Activated gamma-delta T cell treated with anti-CD3 and anti-CD28 coated beads, Interleukin-2, amount 50 U/mL, for 16 hours (primary cell): Measurements from ENCODE around the gene DGKK.

Experiments used
- DNase-seq: peaks from one replicate; pipeline ENCODE4 v3.0.0-alpha.2; 2020; ENCODE audit warnings: low read depth

Gene DGKK, protein sequence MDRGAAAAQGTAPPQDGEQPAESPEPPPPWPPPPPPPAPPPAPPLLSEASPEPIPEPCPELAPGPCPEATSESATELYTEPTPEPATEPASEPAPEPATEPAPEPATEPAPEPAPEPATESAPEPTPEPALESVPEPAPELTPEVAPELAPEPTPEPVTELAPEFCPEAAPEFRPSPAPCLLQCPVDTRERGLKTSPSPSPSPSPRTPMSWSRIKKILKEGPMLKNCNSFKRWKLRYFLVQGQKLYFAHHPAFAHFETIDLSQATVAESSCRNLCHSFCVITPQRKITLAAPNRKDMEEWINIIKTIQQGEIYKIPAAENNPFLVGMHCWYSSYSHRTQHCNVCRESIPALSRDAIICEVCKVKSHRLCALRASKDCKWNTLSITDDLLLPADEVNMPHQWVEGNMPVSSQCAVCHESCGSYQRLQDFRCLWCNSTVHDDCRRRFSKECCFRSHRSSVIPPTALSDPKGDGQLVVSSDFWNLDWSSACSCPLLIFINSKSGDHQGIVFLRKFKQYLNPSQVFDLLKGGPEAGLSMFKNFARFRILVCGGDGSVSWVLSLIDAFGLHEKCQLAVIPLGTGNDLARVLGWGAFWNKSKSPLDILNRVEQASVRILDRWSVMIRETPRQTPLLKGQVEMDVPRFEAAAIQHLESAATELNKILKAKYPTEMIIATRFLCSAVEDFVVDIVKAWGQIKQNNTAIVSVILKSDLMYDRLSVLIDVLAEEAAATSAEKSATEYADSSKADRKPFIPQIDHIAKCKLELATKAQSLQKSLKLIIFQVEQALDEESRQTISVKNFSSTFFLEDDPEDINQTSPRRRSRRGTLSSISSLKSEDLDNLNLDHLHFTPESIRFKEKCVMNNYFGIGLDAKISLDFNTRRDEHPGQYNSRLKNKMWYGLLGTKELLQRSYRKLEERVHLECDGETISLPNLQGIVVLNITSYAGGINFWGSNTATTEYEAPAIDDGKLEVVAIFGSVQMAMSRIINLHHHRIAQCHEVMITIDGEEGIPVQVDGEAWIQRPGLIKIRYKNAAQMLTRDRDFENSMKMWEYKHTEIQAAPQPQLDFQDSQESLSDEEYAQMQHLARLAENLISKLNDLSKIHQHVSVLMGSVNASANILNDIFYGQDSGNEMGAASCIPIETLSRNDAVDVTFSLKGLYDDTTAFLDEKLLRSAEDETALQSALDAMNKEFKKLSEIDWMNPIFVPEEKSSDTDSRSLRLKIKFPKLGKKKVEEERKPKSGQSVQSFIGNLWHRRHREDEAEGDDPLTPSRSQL

DNA sequence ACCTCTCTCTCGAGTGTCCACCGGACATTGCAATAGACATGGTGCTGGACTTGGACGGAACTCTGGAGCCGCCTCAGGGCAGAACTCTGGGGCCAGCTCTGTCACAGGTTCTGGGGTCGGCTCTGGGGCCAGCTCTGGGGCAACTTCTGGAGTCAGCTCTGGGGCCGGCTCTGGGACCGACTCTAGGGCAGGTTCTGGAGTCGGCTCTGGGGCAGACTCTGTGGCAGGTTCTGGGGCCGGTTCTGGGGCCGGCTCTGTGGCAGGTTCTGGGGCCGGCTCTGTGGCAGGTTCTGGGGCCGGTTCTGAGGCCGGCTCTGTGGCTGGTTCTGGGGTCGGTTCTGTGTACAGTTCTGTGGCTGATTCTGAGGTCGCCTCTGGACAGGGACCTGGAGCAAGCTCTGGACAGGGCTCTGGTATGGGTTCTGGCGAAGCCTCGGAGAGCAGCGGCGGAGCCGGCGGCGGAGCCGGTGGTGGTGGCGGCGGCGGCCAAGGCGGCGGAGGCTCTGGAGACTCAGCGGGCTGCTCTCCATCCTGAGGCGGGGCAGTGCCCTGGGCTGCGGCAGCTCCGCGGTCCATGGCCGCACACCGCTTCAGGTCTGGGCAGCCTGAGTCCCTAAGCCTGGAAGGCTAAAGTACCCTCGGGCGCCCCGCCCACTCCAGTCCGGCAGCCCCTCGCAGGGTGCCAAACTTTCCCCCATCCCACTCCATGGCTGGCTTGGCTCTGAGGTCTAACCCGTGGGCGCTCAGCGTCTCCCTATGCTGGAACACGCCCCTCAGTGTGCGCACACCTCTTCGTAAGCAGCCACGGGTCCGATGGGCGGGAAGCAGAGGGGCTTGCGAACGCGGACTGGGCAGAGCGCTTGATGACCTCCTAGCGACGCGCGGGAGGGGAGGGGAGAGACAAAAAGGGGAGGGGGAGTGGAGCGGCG is at the start of gene DGKK:
Gene DGKK (minus strand): TSS at position 723 of the 929 bp plus-strand sequence. CDS start 147 bp downstream, at position 576.
- no peak for DNase-seq

DNA sequence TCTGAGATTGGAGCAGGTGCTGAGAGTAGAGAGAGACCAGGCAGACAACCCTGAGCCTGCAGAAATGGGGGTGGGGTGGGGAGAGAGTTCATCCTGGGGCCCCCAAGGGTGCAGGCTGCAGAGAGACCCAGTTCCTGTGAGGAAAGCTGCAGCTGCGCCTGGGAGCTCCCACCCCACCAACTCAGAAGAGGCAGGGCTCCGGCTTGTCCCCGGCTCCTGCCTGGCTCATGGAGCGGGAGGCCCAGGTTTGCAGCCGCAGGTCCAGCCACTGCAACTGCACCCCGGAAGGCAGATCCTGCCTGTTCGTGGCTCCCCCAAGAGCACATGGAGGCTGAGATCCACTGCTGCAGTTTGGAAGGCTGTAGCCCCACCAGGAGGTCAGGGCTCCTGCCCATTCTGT is 44.2 kb upstream of the DGKK start:
- no peak for DNase-seq

DNA sequence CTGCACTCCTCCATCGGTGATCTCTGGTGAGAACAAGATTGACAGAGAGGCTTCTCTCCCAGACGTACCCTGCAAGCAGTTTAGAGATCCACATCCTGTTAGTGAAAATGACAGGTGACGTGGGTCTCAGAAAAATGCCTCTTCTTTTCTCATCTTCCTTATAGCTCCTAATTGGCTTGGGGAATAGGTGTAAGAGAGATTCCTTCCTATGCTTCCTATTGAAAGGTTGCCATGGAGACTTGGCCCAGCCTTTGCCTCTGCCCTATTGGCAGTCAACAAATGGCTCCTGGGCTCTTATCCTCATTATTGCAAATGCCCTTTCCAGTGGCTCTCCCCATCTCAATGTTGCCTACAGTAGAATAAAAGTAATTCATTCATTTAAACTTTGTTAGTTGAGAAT is 26.5 kb upstream of the DGKK start:
- no peak for DNase-seq

DNA sequence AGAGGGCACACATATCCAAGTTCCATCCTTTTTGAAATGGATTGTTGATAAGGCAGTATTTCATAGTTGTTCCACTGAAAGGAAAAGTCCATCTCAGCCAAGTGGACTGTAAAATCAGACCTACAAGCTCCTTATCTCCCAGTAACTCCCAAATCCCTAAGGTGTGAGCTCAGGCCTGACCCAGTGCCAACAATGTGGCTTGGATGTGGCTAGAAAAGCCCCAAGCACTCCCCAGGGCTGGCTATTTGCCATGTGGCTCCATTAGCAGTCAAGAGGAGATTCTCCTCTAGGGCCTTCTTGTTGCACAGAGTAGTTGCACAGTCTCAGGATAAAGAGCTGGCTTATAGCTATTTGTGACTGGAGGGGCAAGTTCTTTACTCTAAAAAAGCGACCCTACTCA is 25.0 kb upstream of the DGKK start:
- no peak for DNase-seq

DNA sequence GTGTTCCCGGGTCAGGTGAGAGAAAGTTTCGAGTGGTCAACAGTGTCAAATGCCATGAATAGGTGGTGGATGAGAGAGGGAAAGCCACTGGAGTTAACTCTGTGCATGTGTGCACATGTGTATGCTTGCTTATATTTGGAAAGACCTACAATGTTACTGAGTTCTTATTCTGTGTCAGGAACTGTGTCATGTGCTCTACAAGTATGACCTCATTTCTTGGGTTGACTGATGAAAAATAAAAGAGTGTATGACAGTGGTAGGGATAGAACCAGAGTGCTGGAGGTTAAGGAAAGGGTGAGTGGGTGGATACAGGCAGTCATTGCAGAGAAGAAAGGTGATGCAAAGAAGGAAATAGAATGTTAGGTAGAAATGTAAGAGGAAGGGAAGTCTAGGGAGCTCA is 22.1 kb upstream of the DGKK start:
- no peak for DNase-seq

DNA sequence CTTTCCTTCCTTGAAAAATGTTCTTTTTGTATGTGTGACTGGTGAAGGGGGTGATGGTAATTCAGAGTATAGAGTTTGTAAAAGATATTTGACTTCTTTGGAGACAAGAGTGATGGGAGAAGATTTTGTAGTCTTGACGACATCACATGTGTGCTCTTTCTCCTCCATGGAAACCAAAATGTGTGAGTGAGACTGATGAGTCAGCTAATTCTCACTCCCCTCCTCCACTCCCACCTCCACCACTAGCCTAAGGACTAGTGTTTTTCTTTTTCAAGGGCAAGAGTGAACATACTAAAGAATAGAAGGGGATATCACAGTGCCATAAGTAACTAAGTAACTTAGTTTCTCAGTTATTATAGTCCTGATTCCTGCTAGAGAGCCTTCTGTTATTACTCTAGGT is 14.0 kb upstream of the DGKK start:
- DNase-seq, result no peak

DNA sequence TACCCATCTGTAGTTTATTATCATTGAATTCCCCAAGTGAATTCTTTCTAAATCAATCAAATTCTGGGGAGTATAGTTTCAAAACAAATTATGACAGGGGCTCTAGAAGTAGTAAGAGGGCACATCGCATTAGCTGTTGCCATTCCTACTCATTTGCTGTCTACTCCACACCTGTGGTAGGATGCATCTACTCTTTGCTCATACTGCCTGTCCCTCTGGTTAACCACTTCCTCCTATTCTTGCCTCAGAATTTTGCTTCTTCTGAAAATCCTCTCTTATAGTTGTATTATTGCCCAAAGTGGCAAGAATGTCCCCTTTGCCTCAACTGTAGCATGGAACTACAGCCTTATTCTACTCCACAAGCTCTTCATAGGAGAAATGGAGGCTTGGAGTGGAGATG is 12.7 kb upstream of the DGKK start:
- DNase-seq, result no peak

DNA sequence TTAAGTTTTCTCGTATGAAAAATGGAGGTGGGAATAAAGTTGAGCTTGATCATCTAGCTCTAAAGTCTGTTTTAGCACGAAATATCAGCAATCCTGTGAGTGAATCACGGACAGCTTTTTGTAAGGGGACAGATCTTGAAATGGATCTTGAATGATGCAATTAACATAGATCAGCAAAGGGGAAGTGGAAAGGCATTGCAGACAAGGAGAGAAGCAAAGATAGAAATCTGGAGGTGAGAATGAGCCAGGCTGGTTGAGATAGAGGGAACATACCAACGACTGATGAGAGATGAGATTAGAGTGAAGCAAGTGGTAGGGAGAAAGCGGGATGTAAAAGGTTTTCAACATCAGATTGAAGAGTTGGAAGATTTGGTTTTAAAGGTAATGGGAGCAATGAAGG is 4.6 kb upstream of the DGKK start:
- no peak for DNase-seq

DNA sequence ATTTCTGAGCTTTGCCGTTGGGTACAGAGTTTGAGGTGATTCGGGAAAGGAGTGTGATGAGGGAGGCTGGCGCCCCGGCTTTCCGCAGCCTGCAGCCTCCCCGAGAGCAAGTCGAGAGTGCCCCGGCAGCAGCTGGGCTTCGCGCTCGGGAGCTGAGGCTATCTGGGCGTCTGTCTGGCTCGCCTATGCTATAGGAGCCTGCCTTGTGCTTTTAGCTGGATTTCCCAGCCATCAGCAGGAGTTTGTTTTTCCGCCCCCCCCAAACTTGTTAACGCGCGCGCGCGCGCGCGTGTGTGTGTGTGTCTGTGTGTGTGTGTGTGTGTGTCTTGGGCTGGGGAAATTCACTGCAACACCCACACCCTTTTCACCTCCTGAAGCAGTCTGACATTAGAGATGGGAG is 765 bp upstream of the DGKK start:
- DNase-seq, result no peak

DNA sequence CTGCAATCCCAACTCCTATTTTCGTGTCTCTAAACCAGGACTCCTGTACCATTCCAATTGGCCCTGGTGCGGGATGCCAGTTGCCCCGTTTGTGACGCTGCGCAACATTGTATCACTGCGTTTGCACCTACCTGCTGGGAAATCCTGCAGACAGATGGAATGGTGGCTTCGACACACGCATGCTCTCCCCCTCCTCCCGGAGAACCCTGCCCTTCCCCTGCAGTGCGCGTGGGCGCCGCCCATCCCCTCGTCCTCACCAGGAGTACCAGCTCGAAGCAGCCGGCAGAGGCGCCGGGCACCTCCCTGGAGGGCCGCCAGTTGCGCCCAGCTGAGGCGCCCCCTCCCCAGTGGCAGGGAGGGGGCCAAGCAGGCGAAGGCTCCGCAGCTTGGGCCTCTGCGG is 1.4 kb downstream of the DGKK start:
- DNase-seq, result no peak

DNA sequence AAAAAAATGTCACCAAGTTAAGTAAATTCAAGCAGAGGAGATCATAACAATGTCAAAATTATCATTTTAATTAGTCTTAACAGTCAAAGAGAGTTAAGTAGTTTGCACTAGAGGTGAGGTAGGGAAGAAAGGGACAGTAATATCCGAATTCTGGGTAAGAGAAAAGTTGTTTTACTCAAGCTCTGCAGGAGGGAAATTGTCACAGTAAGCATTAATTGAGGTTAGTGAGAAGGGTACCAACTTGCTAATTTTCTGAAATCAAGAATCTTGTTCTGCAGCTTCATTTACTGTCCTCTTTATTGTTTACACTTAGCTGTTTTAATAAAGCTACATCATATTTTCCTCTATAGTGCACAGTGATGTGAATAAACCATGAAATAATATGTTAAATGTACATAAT is 11.0 kb downstream of the DGKK start:
- DNase-seq, result no peak

DNA sequence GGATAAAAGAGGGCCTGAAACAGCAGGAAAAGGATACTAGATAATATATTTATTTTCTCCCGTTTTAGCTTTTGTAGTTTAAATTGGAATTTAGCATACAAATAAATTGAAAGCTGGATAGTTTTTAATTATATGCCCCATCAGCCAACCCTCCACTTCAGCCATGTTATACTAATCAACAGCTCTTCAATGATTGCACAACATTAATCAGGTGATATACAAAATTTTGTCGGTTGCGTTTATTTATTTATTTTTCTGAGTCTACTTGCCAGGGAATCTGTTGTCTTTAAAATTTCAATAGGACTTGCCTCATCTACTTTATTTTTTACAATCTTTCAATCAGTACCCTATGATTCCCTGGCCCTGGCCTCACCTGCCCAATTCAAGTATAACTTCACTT is 12.1 kb downstream of the DGKK start:
- no peak for DNase-seq

DNA sequence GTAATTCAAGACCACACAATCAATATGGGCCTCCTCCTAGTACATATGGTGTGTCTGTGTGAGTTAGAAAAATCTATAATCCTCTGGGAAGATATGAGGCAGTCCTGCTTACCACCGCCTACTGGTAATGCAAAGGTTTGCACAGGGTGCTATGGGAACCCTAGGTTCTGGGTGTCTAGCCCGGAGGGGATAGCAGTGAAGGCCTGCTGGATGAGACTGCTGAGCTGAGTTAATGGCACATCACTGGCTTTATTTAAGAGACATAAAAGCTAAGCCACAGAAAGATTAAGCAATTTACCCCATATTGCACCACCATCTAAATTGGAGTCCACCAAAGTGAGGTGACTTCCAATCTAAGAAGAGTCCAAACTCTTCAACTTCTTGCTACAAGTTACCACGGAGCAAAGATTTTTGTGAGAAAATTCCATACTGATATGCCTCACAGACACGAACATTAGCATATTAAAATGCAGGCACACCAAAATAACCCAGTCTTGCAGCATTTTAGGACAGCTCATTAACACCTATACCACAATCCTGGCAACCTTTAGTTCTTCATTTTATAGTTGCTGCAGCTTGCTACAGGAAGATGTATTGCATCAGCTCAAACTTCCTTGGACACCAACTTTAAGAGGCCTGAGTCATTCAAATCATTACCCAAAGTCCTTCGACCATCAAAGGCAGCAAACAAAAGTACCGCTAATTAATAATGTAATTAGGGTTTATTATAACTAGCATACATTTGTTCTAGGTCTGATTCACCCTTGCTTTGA is 13.7 kb downstream of the DGKK start:
- no peak for DNase-seq

DNA sequence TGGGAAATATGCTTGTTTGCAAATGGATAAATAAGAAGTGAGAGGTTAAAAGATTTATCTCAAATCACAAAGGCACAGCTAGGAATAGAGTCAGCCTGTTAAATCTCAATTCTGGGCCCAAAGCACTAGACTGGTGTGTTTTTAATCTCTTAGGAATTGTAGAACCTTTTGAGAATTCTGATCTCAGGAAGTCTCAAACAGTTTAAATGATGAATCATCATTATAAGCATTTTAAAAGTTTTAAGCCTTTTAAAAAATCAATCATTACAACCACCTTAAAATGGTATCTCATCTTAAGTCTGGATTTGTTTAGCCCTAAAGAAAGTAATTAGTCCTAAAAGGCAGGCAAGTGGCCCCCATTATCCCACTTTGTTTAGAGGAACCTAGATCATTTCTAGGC is 17.8 kb downstream of the DGKK start:
- DNase-seq, result no peak

DNA sequence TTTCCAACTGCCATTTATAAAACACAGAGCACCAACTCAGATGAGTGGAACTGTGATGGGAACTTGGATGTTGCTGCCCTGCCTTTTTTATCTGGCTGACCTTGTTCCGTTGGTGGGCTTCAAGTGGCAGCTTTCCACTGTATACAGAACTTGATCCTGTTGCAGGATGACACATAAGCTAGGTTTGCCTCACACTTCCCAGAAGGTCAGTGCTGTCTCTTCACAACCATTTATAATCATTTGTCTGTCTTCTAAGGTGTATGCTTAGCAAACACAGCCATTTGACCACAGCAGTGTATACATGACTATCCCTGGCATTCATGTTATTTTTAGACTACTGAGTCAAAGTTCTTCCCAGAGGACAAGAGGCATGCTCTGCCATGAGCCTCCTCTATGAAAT is 20.3 kb downstream of the DGKK start:
- no peak for DNase-seq

DNA sequence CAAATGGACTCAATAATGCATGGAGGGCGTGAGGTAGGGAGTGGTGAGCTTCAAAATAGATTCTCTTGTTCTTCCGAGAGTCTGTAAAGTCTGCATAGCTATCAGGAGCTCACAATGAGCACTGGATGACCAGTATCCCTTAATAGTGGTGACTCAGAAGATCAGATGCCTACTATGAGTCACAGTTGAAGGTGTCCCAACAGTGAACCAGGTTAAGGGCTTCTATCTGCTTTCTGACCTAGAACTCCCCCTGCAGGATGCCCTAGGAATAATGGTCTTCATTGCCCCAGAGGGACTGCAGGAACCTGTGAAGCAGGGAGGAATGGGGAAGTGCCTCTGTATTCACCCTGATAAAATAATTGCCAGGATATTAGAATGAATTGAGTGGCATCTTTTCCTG is 22.1 kb downstream of the DGKK start:
- no peak for DNase-seq

DNA sequence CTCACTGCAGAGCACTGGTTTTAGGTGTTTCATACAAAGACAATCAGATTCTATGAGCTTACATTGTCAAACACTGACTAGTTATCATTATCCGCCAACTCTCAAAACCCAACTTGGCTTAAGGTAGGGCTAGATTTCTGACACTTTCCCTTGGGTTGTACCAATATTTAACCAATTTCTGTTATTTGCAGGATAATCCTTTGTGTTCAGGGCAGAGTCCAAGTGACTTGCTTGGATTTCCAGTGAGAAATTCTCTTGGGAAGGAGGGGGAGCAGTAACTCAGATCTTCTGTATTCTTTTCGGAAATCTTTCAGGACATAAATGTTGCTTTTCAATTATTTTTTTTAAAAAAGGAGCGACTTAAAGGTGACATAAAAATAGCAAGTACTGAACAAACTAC is 23.1 kb downstream of the DGKK start:
- no peak for DNase-seq

DNA sequence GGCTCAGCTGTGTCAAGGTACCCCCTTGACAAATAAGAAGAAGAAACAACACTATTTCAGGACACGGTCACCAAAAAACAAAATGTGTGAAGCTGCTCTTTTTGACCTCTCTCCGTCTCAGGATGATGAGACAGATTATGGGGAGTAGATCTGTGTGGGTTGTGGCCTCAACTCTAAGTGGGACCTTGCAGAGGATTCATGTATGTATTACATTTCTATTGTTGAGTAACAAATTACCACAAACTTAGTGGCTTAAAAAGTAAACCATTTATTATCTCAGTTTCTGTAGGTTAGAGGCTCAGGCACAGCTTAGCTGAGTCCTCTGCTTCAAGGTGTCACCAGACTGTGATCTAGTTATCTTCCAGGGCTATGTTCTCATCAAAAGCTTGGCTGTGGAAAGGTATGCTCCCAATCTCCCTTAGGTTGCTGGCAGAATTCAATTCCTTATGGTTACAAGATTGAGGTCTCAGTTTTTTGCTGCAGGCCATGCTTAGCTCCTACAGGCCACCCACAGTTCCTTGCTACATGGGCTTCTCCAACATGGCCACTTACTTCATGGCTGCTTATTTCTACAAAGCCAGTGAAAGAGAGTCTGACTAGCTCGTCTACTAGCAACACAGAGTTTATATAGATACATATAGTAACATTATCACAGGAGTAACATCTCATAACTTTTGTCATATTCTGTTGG is 28.1 kb downstream of the DGKK start:
- DNase-seq, result no peak

DNA sequence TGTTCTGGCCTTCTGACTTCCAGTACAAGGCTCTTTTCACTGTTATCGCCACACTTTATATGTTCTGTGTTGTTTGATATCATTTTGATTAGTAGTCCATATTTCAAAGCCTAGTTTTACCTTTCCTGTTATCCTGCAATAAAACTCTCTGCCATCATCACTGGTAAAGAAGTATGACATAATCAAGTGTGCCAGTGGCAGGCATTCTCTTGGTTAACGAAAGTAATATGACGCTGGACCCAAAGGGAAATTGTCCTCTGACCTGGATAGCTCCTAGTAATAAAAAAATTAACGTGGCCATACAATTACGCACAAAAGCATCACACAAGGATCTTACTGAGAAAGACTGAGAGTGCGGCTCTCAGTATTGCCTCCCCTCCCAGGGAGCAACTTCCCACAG is 33.8 kb downstream of the DGKK start:
- DNase-seq, result no peak

DNA sequence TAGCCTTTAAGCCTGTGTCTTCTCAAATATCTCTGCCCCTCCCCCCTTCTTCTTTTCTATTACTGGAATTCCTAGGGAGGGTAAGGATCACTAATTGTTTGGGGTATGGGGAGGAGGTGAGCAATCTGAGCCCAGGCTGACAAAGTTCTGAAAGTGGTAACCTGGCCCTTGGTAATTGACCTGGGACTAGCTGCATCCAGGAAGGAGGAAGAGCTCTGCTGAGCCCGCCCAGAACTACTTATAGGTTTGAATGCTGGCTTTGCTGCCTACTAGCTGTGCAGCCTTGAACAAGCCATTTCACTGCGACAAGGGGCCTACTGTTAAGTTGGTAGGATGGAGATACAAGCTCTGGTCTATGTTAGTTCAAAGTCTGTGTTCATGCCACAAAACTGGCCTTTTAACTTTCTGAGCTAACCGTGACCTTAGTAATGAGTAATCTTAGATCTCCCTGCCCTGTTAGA is 37.8 kb downstream of the DGKK start:
- DNase-seq, result no peak
